Cardiac fibroblast (primary cell): ENCODE data around the gene DAND5.

Source experiments
- DNase-seq, 2 donors: peaks; one replicate each; pipeline versions ENCODE4 v3.0.0 to v3.0.0-alpha.2; 2010; ENCODE audit warnings: low read depth in 2 of 2
- H3K4me3 ChIP-seq, 2 donors: replicated peaks in 1 of 2; 1 replicate in 1 of 2; 2 replicates in 1 of 2; pipeline ENCODE4 v1.5.1; 2011; ENCODE audit warnings: low read depth in 2 of 2, low read length in 2 of 2, mild to moderate bottlenecking in 2 of 2, moderate library complexity in 1 of 2
- TF ChIP-seq, protein P1 (sequence below): IDR thresholded peaks from one replicate; pipeline ENCODE4 v1.5.1; 2011; ENCODE audit warnings: low read depth, mild to moderate bottlenecking, low read length, inconsistent platforms

The DAND5 gene

GRCh38 chr19:13006431-13007281, 37.3 kb downstream of the DAND5 start:
- no peak overlapping the region for H3K4me3 ChIP-seq
- TF ChIP-seq, protein P1, sequence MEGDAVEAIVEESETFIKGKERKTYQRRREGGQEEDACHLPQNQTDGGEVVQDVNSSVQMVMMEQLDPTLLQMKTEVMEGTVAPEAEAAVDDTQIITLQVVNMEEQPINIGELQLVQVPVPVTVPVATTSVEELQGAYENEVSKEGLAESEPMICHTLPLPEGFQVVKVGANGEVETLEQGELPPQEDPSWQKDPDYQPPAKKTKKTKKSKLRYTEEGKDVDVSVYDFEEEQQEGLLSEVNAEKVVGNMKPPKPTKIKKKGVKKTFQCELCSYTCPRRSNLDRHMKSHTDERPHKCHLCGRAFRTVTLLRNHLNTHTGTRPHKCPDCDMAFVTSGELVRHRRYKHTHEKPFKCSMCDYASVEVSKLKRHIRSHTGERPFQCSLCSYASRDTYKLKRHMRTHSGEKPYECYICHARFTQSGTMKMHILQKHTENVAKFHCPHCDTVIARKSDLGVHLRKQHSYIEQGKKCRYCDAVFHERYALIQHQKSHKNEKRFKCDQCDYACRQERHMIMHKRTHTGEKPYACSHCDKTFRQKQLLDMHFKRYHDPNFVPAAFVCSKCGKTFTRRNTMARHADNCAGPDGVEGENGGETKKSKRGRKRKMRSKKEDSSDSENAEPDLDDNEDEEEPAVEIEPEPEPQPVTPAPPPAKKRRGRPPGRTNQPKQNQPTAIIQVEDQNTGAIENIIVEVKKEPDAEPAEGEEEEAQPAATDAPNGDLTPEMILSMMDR = no peak
- no peak for DNase-seq

- no peak for DNase-seq
- TF ChIP-seq, protein P1 = no peak
Observed at GRCh38 chr19:13007292-13008045, 38.1 kb downstream of the DAND5 start.

GRCh38 chr19:13008926-13009787, 39.8 kb downstream of the DAND5 start:
- DNase-seq = no peak
- TF ChIP-seq, protein P1 = no peak
- H3K4me3 ChIP-seq = no peak overlapping the region

More at GRCh38 chr19:13007292-13008045, 38.1 kb downstream of the DAND5 start:
- H3K4me3 ChIP-seq = no peak overlapping the region

GRCh38 chr19:13010038-13010991, 40.9 kb downstream of the DAND5 start:
- DNase-seq = peak in 1 of 2 donors; percentile 51
- TF ChIP-seq, protein P1 = no peak
- no peak overlapping the region for H3K4me3 ChIP-seq

- TF ChIP-seq, protein P1 = no peak
- no peak overlapping the region for H3K4me3 ChIP-seq
- no peak for DNase-seq
Observed at GRCh38 chr19:13010992-13011652, 41.7 kb downstream of the DAND5 start.
